HCT116 (cell line): Measurements from ENCODE around the gene HOXB3.

Source experiments
- JUND ChIP-seq: IDR thresholded peaks from 2 replicates; pipeline ENCODE4 v1.6.1; 2012
- POLR2AphosphoS5 ChIP-seq: IDR thresholded peaks from 2 replicates; pipeline ENCODE4 v1.6.1; 2011; ENCODE audit warnings: mild to moderate bottlenecking, low read depth, low read length, moderate library complexity
- ZNF274 ChIP-seq: fragments of 200-500 bp; sonication (Bioruptor generic); IDR thresholded peaks from 2 replicates; pipeline ENCODE4 v1.6.1; 2014; ENCODE audit warnings: mild to moderate bottlenecking, low read depth, low read length, inconsistent platforms
- TF ChIP-seq, protein P1 (sequence below), 3 experiments: fragments of 200-600 bp in 1 of 3; sonication (generic) in 1 of 3; IDR thresholded peaks in 2 of 3; conservative IDR thresholded peaks in 1 of 3; 2 replicates each; pipeline ENCODE4 v1.5.1; 2012 to 2017; ENCODE audit warnings: low read depth in 2 of 3, low read length in 2 of 3, antibody characterized with exemption in 1 of 3, borderline replicate concordance in 1 of 3, control low read depth in 1 of 3, mild to moderate bottlenecking in 1 of 3, mixed read lengths in 1 of 3, mixed run types in 1 of 3, moderate library complexity in 1 of 3; ENCODE audit not compliant: insufficient read depth in 1 of 3

- TF ChIP-seq, protein P1, sequence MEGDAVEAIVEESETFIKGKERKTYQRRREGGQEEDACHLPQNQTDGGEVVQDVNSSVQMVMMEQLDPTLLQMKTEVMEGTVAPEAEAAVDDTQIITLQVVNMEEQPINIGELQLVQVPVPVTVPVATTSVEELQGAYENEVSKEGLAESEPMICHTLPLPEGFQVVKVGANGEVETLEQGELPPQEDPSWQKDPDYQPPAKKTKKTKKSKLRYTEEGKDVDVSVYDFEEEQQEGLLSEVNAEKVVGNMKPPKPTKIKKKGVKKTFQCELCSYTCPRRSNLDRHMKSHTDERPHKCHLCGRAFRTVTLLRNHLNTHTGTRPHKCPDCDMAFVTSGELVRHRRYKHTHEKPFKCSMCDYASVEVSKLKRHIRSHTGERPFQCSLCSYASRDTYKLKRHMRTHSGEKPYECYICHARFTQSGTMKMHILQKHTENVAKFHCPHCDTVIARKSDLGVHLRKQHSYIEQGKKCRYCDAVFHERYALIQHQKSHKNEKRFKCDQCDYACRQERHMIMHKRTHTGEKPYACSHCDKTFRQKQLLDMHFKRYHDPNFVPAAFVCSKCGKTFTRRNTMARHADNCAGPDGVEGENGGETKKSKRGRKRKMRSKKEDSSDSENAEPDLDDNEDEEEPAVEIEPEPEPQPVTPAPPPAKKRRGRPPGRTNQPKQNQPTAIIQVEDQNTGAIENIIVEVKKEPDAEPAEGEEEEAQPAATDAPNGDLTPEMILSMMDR (IDR thresholded peaks at IDR 0.05 in 2 of 3, conservative IDR thresholded peaks at IDR 0.05 in 1 of 3; ENCODE audit: borderline replicate concordance in 1 of 3, insufficient read depth in 1 of 3, low read depth in 2 of 3, low read length in 2 of 3) = no peak
- TF ChIP-seq ZNF274 (no peak), JUND (no peak), POLR2AphosphoS5 (no peak)
Observed at GRCh38 chr17:48547808-48548522, 42.1 kb downstream of the HOXB3 start.
